Thyroid gland (tissue), 4 donors: ENCODE results near the gene FGF21.
"Not testable (repeated sequence)": the region's sequence is repeated elsewhere in the genome, so short reads cannot be mapped to it uniquely, and the experiment has no call there.

ENCODE experiments used
- POLR2A ChIP-seq, 2 donors: fragments of 450-650 bp; IDR thresholded peaks; one replicate each; pipeline ENCODE4 v1.6.1; 2017; ENCODE audit warnings: antibody characterized with exemption in 2 of 2, mild to moderate bottlenecking in 2 of 2, moderate library complexity in 1 of 2
- TF ChIP-seq, protein P1 (sequence below), 6 experiments: fragments of 200-600 bp in 3 of 6; fragments of 450-650 bp in 3 of 6; sonication (generic) in 3 of 6; IDR thresholded peaks; one replicate each; pipeline ENCODE4 v1.5.1; 2016 to 2019; ENCODE audit warnings: antibody characterized with exemption in 6 of 6, mild to moderate bottlenecking in 2 of 6, inconsistent platforms in 1 of 6, moderate library complexity in 1 of 6

DNA sequence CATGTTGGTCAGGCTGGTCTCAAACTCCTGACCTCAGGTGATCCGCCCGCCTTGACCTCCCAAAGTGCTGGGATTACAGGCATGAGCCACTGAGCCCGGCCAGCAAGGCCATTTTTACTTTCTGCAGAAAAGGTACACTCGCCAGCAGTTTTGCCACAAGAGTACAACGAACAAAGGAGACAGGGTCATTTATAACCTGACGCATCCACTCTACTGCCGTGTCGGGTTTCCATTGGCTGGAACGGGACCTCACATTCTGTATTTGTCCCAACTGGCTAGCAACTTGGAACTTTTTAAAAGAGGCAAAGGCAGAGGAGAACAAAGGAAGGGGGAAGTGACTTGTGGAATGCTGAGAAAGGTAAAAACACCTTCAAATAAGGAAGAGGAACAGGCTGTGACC lies 32.0 kb downstream of the FGF21 start:
- TF ChIP-seq, protein P1, sequence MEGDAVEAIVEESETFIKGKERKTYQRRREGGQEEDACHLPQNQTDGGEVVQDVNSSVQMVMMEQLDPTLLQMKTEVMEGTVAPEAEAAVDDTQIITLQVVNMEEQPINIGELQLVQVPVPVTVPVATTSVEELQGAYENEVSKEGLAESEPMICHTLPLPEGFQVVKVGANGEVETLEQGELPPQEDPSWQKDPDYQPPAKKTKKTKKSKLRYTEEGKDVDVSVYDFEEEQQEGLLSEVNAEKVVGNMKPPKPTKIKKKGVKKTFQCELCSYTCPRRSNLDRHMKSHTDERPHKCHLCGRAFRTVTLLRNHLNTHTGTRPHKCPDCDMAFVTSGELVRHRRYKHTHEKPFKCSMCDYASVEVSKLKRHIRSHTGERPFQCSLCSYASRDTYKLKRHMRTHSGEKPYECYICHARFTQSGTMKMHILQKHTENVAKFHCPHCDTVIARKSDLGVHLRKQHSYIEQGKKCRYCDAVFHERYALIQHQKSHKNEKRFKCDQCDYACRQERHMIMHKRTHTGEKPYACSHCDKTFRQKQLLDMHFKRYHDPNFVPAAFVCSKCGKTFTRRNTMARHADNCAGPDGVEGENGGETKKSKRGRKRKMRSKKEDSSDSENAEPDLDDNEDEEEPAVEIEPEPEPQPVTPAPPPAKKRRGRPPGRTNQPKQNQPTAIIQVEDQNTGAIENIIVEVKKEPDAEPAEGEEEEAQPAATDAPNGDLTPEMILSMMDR (IDR thresholded peaks at IDR 0.05) = not testable (repeated sequence)
- TF ChIP-seq POLR2A (IDR thresholded peaks at IDR 0.05) = not testable (repeated sequence)
